OCI-LY1 (cell line): ENCODE results near the gene JPT2.

Experiments
- H2AFZ ChIP-seq: fragments of 200-600 bp; sonication (generic), shearing (Covaris generic); 2 replicates; pipeline ENCODE4 v1.6.0; 2014; ENCODE audit warnings: antibody characterized with exemption, mild to moderate bottlenecking, low read length
- H3F3A ChIP-seq: fragments of 200-600 bp; sonication (generic), shearing (Covaris generic); 2 replicates; pipeline ENCODE4 v1.6.0; 2014; ENCODE audit warnings: mild to moderate bottlenecking, antibody characterized with exemption, low read length, moderate library complexity; ENCODE audit not compliant: insufficient read depth
- H3K27ac ChIP-seq: fragments of 200-600 bp; sonication (generic); 2 replicates; pipeline ENCODE4 v1.5.1; 2014; ENCODE audit warnings: low read length, mixed run types, mild to moderate bottlenecking, low read depth; ENCODE audit not compliant: poor library complexity, severe bottlenecking
- H3K27me3 ChIP-seq: fragments of 200-600 bp; sonication (generic); 2 replicates; pipeline ENCODE4 v1.6.0; 2014; ENCODE audit warnings: antibody characterized with exemption, mild to moderate bottlenecking, low read length, moderate library complexity; ENCODE audit not compliant: insufficient read depth
- H3K36me3 ChIP-seq: fragments of 200-600 bp; sonication (generic); 2 replicates; pipeline ENCODE4 v1.6.1; 2014; ENCODE audit warnings: mild to moderate bottlenecking, antibody characterized with exemption, low read length, moderate library complexity, mixed read lengths; ENCODE audit not compliant: insufficient read depth
- H3K4me1 ChIP-seq: fragments of 200-600 bp; sonication (generic); 2 replicates; pipeline ENCODE4 v1.5.1; 2014; ENCODE audit warnings: mild to moderate bottlenecking, low read length, moderate library complexity; ENCODE audit not compliant: insufficient read depth, severe bottlenecking
- H3K4me2 ChIP-seq: fragments of 200-600 bp; sonication (generic), shearing (Covaris generic); 2 replicates; pipeline ENCODE4 v1.6.1; 2014; ENCODE audit warnings: low read length
- H3K4me3 ChIP-seq: fragments of 200-600 bp; sonication (generic); 2 replicates; pipeline ENCODE4 v1.5.1; 2014; ENCODE audit warnings: low read length, low read depth, mild to moderate bottlenecking, mixed read lengths; ENCODE audit not compliant: poor library complexity, severe bottlenecking
- H3K79me2 ChIP-seq: fragments of 200-600 bp; shearing (Covaris generic); 2 replicates; pipeline ENCODE4 v1.6.1; 2016; ENCODE audit warnings: mixed run types, low read length, mixed read lengths; ENCODE audit not compliant: insufficient read depth
- H3K9ac ChIP-seq: fragments of 200-600 bp; sonication (generic), shearing (Covaris generic); 2 replicates; pipeline ENCODE4 v1.6.1; 2014; ENCODE audit warnings: mild to moderate bottlenecking, low read length, mixed read lengths
- H3K9me2 ChIP-seq: fragments of 200-600 bp; sonication (generic), shearing (Covaris generic); 2 replicates; pipeline ENCODE4 v1.6.1; 2014; ENCODE audit warnings: low read depth, mild to moderate bottlenecking, low read length, mixed read lengths
- H3K9me3 ChIP-seq: fragments of 200-600 bp; shearing (Covaris generic); 2 replicates; pipeline ENCODE4 v1.6.1; 2014; ENCODE audit warnings: low read length, mixed read lengths
- H4K20me1 ChIP-seq: fragments of 200-600 bp; sonication (generic), shearing (Covaris generic); 2 replicates; pipeline ENCODE4 v1.6.0; 2016; ENCODE audit warnings: mild to moderate bottlenecking, low read length; ENCODE audit not compliant: insufficient read depth
- EZH2 ChIP-seq: fragments of 200-600 bp; sonication (generic), shearing (Covaris generic); IDR thresholded peaks from 2 replicates; pipeline ENCODE4 v1.8.0; 2017; ENCODE audit warnings: borderline replicate concordance, mixed run types, mild to moderate bottlenecking, antibody characterized with exemption, low read length, moderate library complexity, mixed read lengths
- TF ChIP-seq, protein P1 (sequence below): fragments of 200-600 bp; sonication (generic), shearing (Covaris generic); IDR thresholded peaks from 2 replicates; pipeline ENCODE4 v1.5.1; 2017; ENCODE audit warnings: mild to moderate bottlenecking, antibody characterized with exemption, low read length, moderate library complexity, mixed read lengths

JPT2 gene

DNA sequence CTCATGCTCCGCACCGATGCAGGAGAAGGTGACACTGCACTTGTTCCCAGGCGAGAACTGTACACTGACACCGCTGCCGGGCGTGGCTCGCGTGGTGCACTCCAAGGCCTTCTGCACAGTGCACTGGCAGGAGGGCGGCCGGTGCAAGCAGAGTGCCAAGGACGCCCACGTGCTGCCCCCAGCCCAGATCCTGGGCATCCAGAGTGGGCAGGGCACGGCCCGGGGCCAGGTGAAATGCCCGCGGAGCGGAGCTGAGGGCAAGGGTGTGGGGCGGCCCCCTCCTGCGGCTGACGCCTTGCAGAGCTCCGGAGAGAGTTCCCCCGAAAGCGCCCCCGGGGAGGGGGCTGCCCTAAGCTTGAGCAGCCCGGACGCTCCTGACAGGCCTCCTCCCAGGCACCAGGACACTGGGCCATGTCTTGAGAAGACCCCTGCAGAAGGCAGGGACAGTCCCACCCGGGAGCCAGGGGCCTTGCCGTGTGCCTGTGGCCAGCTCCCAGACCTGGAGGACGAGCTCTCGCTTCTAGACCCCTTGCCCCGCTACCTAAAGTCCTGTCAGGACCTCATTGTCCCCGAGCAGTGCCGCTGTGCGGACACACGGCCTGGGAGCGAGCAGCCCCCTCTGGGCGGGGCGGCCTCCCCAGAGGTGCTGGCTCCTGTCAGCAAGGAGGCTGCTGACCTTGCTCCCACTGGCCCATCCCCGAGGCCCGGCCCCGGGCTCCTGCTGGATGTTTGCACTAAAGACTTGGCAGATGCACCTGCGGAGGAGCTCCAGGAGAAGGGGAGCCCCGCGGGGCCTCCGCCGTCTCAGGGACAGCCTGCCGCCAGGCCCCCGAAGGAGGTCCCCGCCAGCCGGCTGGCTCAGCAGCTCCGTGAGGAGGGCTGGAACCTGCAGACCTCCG, 21.9 kb upstream of the JPT2 start:
- H3K36me3 ChIP-seq, result peaks cover 84% of the 10 kb centered on the region
- H4K20me1 ChIP-seq, result no peaks in the 10 kb centered on the region
- H3K79me2 ChIP-seq, result no peaks in the 10 kb centered on the region
- H3K9ac ChIP-seq, result no peak overlapping the region
- no peaks in the 10 kb centered on the region for H3K9me3 ChIP-seq
- no peaks in the 10 kb centered on the region for H3K4me1 ChIP-seq
- H3K9me2 ChIP-seq, result no peaks in the 10 kb centered on the region
- no peak overlapping the region for H3K27ac ChIP-seq
- TF ChIP-seq, protein P1, sequence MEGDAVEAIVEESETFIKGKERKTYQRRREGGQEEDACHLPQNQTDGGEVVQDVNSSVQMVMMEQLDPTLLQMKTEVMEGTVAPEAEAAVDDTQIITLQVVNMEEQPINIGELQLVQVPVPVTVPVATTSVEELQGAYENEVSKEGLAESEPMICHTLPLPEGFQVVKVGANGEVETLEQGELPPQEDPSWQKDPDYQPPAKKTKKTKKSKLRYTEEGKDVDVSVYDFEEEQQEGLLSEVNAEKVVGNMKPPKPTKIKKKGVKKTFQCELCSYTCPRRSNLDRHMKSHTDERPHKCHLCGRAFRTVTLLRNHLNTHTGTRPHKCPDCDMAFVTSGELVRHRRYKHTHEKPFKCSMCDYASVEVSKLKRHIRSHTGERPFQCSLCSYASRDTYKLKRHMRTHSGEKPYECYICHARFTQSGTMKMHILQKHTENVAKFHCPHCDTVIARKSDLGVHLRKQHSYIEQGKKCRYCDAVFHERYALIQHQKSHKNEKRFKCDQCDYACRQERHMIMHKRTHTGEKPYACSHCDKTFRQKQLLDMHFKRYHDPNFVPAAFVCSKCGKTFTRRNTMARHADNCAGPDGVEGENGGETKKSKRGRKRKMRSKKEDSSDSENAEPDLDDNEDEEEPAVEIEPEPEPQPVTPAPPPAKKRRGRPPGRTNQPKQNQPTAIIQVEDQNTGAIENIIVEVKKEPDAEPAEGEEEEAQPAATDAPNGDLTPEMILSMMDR, result no peak
- no peak for TF ChIP-seq EZH2
- H3F3A ChIP-seq, result no peaks in the 10 kb centered on the region
- H2AFZ ChIP-seq, result no peak overlapping the region
- no peaks in the 10 kb centered on the region for H3K27me3 ChIP-seq
- no peak overlapping the region for H3K4me2 ChIP-seq
- no peak overlapping the region for H3K4me3 ChIP-seq

DNA sequence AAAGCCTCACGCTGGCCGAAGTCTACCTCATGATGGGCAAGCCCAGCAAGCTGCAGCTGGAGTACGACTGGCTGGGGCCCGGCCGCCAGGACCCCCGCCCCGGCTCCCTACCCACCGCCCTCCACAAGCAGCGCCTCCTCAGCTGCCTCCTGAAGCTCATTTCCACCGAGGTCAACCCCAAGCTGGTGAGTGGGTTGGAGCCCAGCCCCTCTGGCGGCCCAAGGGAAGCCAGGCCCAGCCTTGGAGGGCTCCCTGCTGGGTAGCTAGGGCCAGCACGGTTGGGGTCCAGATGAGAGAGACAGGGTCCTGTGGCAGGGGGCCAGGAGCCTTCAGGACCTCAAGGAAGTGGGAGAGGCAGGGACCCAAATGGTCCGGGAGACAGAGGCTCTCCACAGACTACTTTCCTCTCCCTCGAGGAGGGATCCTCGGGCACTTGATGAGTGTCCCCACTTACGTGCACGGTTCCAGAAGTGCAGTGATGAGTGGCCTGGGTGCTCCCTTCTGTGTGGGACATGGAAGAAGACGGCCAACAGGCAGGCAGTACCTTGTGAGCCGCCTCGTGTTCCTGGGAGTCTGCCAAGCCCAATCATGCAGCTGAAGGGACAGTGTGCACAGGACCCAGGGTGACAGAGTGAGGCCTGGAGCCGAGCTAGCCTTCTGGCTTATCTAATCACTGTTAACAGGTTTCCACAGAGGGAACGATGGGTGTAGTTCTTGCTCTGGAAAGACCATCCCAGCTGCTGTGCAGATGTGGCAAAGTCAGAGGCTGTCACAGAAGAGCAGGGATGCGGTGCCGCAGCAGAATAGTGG, 21.1 kb upstream of the JPT2 start:
- TF ChIP-seq, protein P1, result no peak
- no peak for TF ChIP-seq EZH2
- H3K36me3 ChIP-seq, result peaks cover 80% of the 10 kb centered on the region
- no peaks in the 10 kb centered on the region for H3F3A ChIP-seq
- no peaks in the 10 kb centered on the region for H3K4me1 ChIP-seq
- H3K27ac ChIP-seq, result no peak overlapping the region
- H3K9me3 ChIP-seq, result no peaks in the 10 kb centered on the region
- H3K4me2 ChIP-seq, result no peak overlapping the region
- no peaks in the 10 kb centered on the region for H3K27me3 ChIP-seq
- no peak overlapping the region for H3K4me3 ChIP-seq
- H3K79me2 ChIP-seq, result no peaks in the 10 kb centered on the region
- H3K9me2 ChIP-seq, result no peaks in the 10 kb centered on the region
- H4K20me1 ChIP-seq, result no peaks in the 10 kb centered on the region
- H3K9ac ChIP-seq, result no peak overlapping the region
- H2AFZ ChIP-seq, result no peak overlapping the region

DNA sequence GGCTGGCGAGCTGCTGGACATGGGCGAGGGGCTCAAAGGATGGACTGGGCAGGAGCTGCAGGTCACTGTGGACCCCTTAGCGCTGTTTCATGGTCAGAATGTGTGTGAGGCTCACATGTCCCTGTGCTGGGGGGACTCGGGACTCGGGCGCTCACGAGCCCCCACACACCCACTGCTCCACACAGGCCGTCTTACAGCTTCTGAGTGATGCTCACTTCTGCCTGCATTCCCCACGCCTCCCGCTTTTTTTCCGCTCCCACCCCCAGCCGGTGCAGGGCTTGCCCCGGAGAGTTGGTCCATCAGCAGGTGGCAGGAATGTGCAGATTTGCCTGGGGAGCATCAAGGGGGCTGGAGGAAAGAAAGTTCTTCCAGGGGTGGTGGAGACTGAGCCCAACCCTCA, 20.2 kb upstream of the JPT2 start:
- Histone ChIP-seq H3K36me3 (peaks cover 82% of the 10 kb centered on the region), H3F3A (no peaks in the 10 kb centered on the region), H3K9me3 (no peaks in the 10 kb centered on the region), H2AFZ (no peak overlapping the region), H3K27me3 (no peaks in the 10 kb centered on the region), H3K27ac (no peak overlapping the region), H3K79me2 (no peaks in the 10 kb centered on the region), H3K4me2 (no peak overlapping the region), H3K9ac (no peak overlapping the region), H3K4me3 (no peak overlapping the region), H3K9me2 (no peaks in the 10 kb centered on the region), H3K4me1 (no peaks in the 10 kb centered on the region), H4K20me1 (no peaks in the 10 kb centered on the region)
- TF ChIP-seq EZH2, result no peak
- TF ChIP-seq, protein P1, result no peak
